ENCODE results near the gene NUDT22. TPM values are rescaled to one million over a fixed set of nuclear protein-coding genes. Genes with fewer than 3 reads are reported as not detected.
A peak's percentile ranks its signal among the peaks of the same experiment; 100 is the strongest.

NUDT22 gene
- total RNA-seq, 1 experiment from 2014 or later, result 72.4 TPM

DNA sequence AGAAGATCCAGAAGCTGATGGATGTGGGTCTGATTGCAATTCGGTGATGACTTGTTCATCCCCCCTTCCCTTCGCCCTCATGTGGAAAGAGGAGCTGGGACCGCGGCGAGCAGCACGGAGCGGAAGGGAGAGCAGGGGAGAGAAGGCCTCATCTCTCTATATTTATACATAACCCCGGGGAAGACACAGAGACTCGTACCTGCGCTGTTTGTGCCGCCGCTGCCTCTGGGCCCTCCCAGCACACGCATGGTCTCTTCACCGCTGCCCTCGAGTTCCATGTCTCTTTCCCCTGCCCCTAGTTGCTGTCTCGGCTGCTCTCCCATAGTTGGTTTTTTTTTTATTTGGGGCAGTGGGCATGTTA is 22.0 kb upstream of the NUDT22 start:
- intact Hi-C loops (cut with micrococcal nuclease; ENCODE audit: unreplicated experiment), result loop anchor here (1.0 to 2.0 kb wide), 2 partner anchors 97 to 151 kb away; no protein-coding TSS in a partner anchor
- Histone ChIP-seq H3K9me3 (ENCODE audit: low read depth, low read length, poor library complexity, severe bottlenecking) (no peaks in the 10 kb centered on the region), H3K36me3 (ENCODE audit: insufficient read depth, low read length, poor library complexity, severe bottlenecking) (peaks cover 63% of the 10 kb centered on the region), H3K27me3 (replicated peaks; ENCODE audit: insufficient read depth, low read depth, low read length, poor library complexity) (no peaks in the 10 kb centered on the region), H3K27ac (ENCODE audit: low read depth, low read length, poor library complexity, severe bottlenecking) (peak overlapping the region; percentile 74), H3K4me1 (ENCODE audit: insufficient read depth, low read length, poor library complexity, severe bottlenecking) (peaks cover 54% of the 10 kb centered on the region), H3K4me3 (ENCODE audit: low read depth, low read length, poor library complexity, severe bottlenecking) (no peak overlapping the region)
- no peak for DNase-seq (ENCODE audit: low spot score)
- no peak for TF ChIP-seq CTCF (conservative IDR thresholded peaks at IDR 0.05; ENCODE audit: low read depth, low read length)
- TF ChIP-seq EZH2 (IDR thresholded peaks at IDR 0.05; ENCODE audit: borderline replicate concordance, low read depth, low read length, poor library complexity, severe bottlenecking), result no peak
- ChIA-PET POLR2A (ENCODE audit: low non-redundant PET) (interaction anchor here (2.4 kb wide), 1 partner anchor 18 kb away, joined by 6 read pairs; the partner anchor contains the start of gene STIP1), CTCF (interaction anchor here (0.5 to 4.6 kb wide), 19 partner anchors 9 to 485 kb away, joined by 3 to 33 read pairs (median 5); partner anchors contain the start of genes CATSPERZ, PLCB3, PPP1R14B and STIP1)
- BruUV-seq (replicated peaks), result TSS peak; percentile 94

DNA sequence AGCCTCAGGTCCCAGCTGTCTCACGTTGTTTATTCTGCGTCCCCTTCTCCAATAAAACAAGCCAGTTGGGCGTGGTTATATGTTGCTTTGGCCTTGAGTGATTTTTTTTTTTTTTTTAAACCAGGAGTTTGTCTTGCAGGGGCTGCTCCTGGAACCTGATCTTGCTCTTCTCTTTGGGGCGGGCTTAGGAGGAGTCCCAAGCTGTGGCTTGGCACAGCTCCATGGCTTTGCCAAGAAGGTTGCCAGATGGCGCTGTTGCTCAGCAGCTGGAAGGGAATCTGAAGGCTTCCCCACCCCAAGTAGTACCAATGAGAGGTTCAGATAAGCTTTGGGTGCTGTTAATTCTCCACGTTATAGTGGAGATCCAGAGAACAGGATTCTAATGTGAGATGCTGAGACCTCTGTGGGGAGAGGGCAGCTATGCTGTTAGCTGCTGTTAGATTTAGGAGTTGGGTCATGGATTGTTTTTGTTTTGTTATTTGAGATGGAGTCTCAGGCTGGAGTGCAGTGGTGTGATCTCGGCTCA is 21.5 kb upstream of the NUDT22 start:
- no TSS peak for BruUV-seq (replicated peaks)
- Histone ChIP-seq H3K36me3 (ENCODE audit: insufficient read depth, low read length, poor library complexity, severe bottlenecking) (peaks cover 59% of the 10 kb centered on the region), H3K9me3 (ENCODE audit: low read depth, low read length, poor library complexity, severe bottlenecking) (no peaks in the 10 kb centered on the region), H3K4me1 (ENCODE audit: insufficient read depth, low read length, poor library complexity, severe bottlenecking) (peaks cover 59% of the 10 kb centered on the region), H3K27ac (ENCODE audit: low read depth, low read length, poor library complexity, severe bottlenecking) (peak overlapping the region; percentile 93), H3K4me3 (ENCODE audit: low read depth, low read length, poor library complexity, severe bottlenecking) (no peak overlapping the region), H3K27me3 (replicated peaks; ENCODE audit: insufficient read depth, low read depth, low read length, poor library complexity) (no peaks in the 10 kb centered on the region)
- intact Hi-C loops (cut with micrococcal nuclease; ENCODE audit: unreplicated experiment), result loop anchor here (1.0 to 2.0 kb wide), 2 partner anchors 97 to 150 kb away; no protein-coding TSS in a partner anchor
- DNase-seq (ENCODE audit: low spot score), result peak; percentile 100
- CTCF ChIA-PET, result interaction anchor here (0.5 to 4.6 kb wide), 23 partner anchors 8 to 484 kb away, joined by 3 to 33 read pairs (median 5); partner anchors contain the start of genes CATSPERZ, PLCB3, PPP1R14B and STIP1
- POLR2A ChIA-PET (ENCODE audit: low non-redundant PET), result interaction anchor here (0.6 to 2.4 kb wide), 3 partner anchors 19 to 211 kb away, joined by 3 to 6 read pairs (median 4); partner anchors contain the start of gene STIP1
- TF ChIP-seq EZH2 (IDR thresholded peaks at IDR 0.05; ENCODE audit: borderline replicate concordance, low read depth, low read length, poor library complexity, severe bottlenecking) (no peak), CTCF (conservative IDR thresholded peaks at IDR 0.05; ENCODE audit: low read depth, low read length) (peak; percentile 98)

- Histone ChIP-seq H3K27ac (ENCODE audit: low read depth, low read length, poor library complexity, severe bottlenecking) (peak within 1 kb of the TSS; percentile 93), H3K27me3 (replicated peaks; ENCODE audit: insufficient read depth, low read depth, low read length, poor library complexity) (no peaks in the 10 kb centered on the region), H3K4me1 (ENCODE audit: insufficient read depth, low read length, poor library complexity, severe bottlenecking) (peaks cover 63% of the 10 kb centered on the region), H3K9me3 (ENCODE audit: low read depth, low read length, poor library complexity, severe bottlenecking) (no peaks in the 10 kb centered on the region), H3K4me3 (ENCODE audit: low read depth, low read length, poor library complexity, severe bottlenecking) (peak within 1 kb of the TSS; percentile 40), H3K36me3 (ENCODE audit: insufficient read depth, low read length, poor library complexity, severe bottlenecking) (peaks cover 42% of the 10 kb centered on the region)
- POLR2A ChIA-PET (ENCODE audit: low non-redundant PET), result interaction anchor here (1.8 to 2.4 kb wide), 2 partner anchors 21 kb away, joined by 5 to 6 read pairs; partner anchors contain the start of gene STIP1
- TF ChIP-seq EZH2 (IDR thresholded peaks at IDR 0.05; ENCODE audit: borderline replicate concordance, low read depth, low read length, poor library complexity, severe bottlenecking) (no peak), CTCF (conservative IDR thresholded peaks at IDR 0.05; ENCODE audit: low read depth, low read length) (0 out of 2 replicates have a peak, but pooled peaks have one; percentile 23)
- intact Hi-C loops (cut with micrococcal nuclease; ENCODE audit: unreplicated experiment), result loop anchor here (5.0 kb wide), 1 partner anchor 41 kb away; the partner anchor contains the start of gene PPP1R14B
- CTCF ChIA-PET, result interaction anchor here (0.5 to 4.6 kb wide), 8 partner anchors 19 to 243 kb away, joined by 3 to 33 read pairs (median 5); partner anchors contain the start of genes CATSPERZ, ESRRA, NUDT22 and TRPT1
- peak; percentile 87 for DNase-seq (ENCODE audit: low spot score)
- TSS peak; percentile 77 for BruUV-seq (replicated peaks)
Observed at GRCh38 chr11:64206457-64207255, 19.4 kb upstream of the NUDT22 start, which contains the start of gene FERMT3. TSS of gene FERMT3 (plus strand) at chr11:64206721. CDS start at chr11:64207365, 644 bp downstream.

All from A673 (cell line).